H9 (cell line): Measurements from ENCODE around the gene B3GAT3. TPM values are rescaled to one million over a fixed set of nuclear protein-coding genes. Genes with fewer than 3 reads are reported as not detected.
A peak's percentile ranks its signal among the peaks of the same experiment; 100 is the strongest.

Experiments used
- DNase-seq: peaks from one replicate; pipeline ENCODE4 v3.0.0-alpha.2; 2017
- H2AFZ ChIP-seq: one replicate; pipeline ENCODE4 v1.6.1; 2013; ENCODE audit warnings: mild to moderate bottlenecking, low read length, control low read depth, moderate library complexity
- H2AK5ac ChIP-seq: 2 replicates; pipeline ENCODE4 v1.6.1; 2013; ENCODE audit warnings: low read length, control low read depth, mixed read lengths; ENCODE audit not compliant: insufficient read length
- H2BK120ac ChIP-seq: one replicate; pipeline ENCODE4 v1.6.1; 2013; ENCODE audit warnings: low read depth, mild to moderate bottlenecking, low read length, control low read depth, inconsistent platforms; ENCODE audit not compliant: poor library complexity, severe bottlenecking
- H2BK12ac ChIP-seq: 2 replicates; pipeline ENCODE4 v1.6.1; 2013; ENCODE audit warnings: low read length, control low read depth, mixed read lengths, low read depth; ENCODE audit not compliant: insufficient read length
- H2BK15ac ChIP-seq: 2 replicates; pipeline ENCODE4 v1.6.1; 2013; ENCODE audit warnings: low read depth, low read length, control low read depth
- H2BK20ac ChIP-seq: one replicate; pipeline ENCODE4 v1.6.1; 2013; ENCODE audit warnings: low read depth, mild to moderate bottlenecking, low read length, control low read depth, inconsistent platforms; ENCODE audit not compliant: poor library complexity, severe bottlenecking
- H2BK5ac ChIP-seq: 2 replicates; pipeline ENCODE4 v1.6.1; 2013; ENCODE audit warnings: low read length, control low read depth, mixed read lengths; ENCODE audit not compliant: insufficient read length
- H3K14ac ChIP-seq: 2 replicates; pipeline ENCODE4 v1.6.1; 2013; ENCODE audit warnings: low read length, control low read depth; ENCODE audit not compliant: insufficient read depth
- H3K18ac ChIP-seq: 2 replicates; pipeline ENCODE4 v1.6.1; 2013; ENCODE audit warnings: low read depth, mild to moderate bottlenecking, mixed read lengths, low read length, control low read depth; ENCODE audit not compliant: insufficient read length
- H3K23ac ChIP-seq: 2 replicates; pipeline ENCODE4 v1.6.1; 2013; ENCODE audit warnings: low read length, control low read depth, mixed read lengths, low read depth; ENCODE audit not compliant: insufficient read length
- H3K23me2 ChIP-seq: 2 replicates; pipeline ENCODE4 v1.6.1; 2013; ENCODE audit warnings: low read depth, mild to moderate bottlenecking, mixed read lengths, low read length, control low read depth; ENCODE audit not compliant: insufficient read length, poor library complexity, severe bottlenecking
- H3K27ac ChIP-seq: 2 replicates; pipeline ENCODE4 v1.5.1; 2013; ENCODE audit warnings: low read length, control low read depth, mixed read lengths, low read depth; ENCODE audit not compliant: insufficient read length
- H3K27me3 ChIP-seq: 2 replicates; pipeline ENCODE4 v1.6.1; 2013; ENCODE audit warnings: low read length, control low read depth, inconsistent platforms; ENCODE audit not compliant: insufficient read depth
- H3K4ac ChIP-seq: 2 replicates; pipeline ENCODE4 v1.6.1; 2013; ENCODE audit warnings: low read depth, mild to moderate bottlenecking, control low read depth, inconsistent platforms, low read length, moderate library complexity
- H3K4me1 ChIP-seq: 2 replicates; pipeline ENCODE4 v1.6.1; 2013; ENCODE audit warnings: low read length, control low read depth, inconsistent platforms; ENCODE audit not compliant: insufficient read depth
- H3K4me2 ChIP-seq: 2 replicates; pipeline ENCODE4 v1.6.1; 2013; ENCODE audit warnings: low read length, control low read depth, mixed read lengths; ENCODE audit not compliant: insufficient read length, insufficient read depth
- H3K56ac ChIP-seq: 2 replicates; pipeline ENCODE4 v1.6.1; 2013; ENCODE audit warnings: low read depth, mild to moderate bottlenecking, mixed read lengths, low read length, control low read depth; ENCODE audit not compliant: insufficient read length
- H3K79me1 ChIP-seq: 2 replicates; pipeline ENCODE4 v1.6.1; 2013; ENCODE audit warnings: low read depth, mild to moderate bottlenecking, moderate library complexity, low read length, control low read depth, inconsistent platforms; ENCODE audit not compliant: insufficient read depth, poor library complexity, severe bottlenecking
- H3K79me2 ChIP-seq: 2 replicates; pipeline ENCODE4 v1.6.1; 2013; ENCODE audit warnings: low read length, control low read depth, inconsistent platforms; ENCODE audit not compliant: insufficient read depth
- H3K9ac ChIP-seq: 2 replicates; pipeline ENCODE4 v1.6.1; 2013; ENCODE audit warnings: low read length, control low read depth, mixed read lengths; ENCODE audit not compliant: insufficient read length; ENCODE audit errors: extremely low read depth
- H3K9me3 ChIP-seq: one replicate; pipeline ENCODE4 v1.6.1; 2013; ENCODE audit warnings: low read depth, low read length, inconsistent platforms; ENCODE audit not compliant: control insufficient read depth
- H3T11ph ChIP-seq: one replicate; pipeline ENCODE4 v1.6.1; 2013; ENCODE audit warnings: mild to moderate bottlenecking, low read length, control low read depth, inconsistent platforms
- H4K20me1 ChIP-seq: one replicate; pipeline ENCODE4 v1.6.1; 2013; ENCODE audit not compliant: control insufficient read depth, insufficient read length, insufficient read depth
- H4K5ac ChIP-seq: 2 replicates; pipeline ENCODE4 v1.6.1; 2013; ENCODE audit warnings: low read depth, mild to moderate bottlenecking, mixed read lengths, low read length, control low read depth; ENCODE audit not compliant: insufficient read length
- H4K8ac ChIP-seq: replicated peaks from 2 replicates; pipeline ENCODE4 v1.6.1; 2013; ENCODE audit warnings: low read length, control low read depth, mixed read lengths, low read depth; ENCODE audit not compliant: insufficient read length
- H4K91ac ChIP-seq: 2 replicates; pipeline ENCODE4 v1.6.1; 2013; ENCODE audit warnings: low read depth, mild to moderate bottlenecking, moderate library complexity, mixed read lengths, low read length, control low read depth; ENCODE audit not compliant: insufficient read length
- H3K27ac Mint-ChIP-seq, 3 experiments: 2 replicates in 2 of 3; 3 replicates in 1 of 3; pipeline ENCODE4 v1.8.0; 2020 to 2021; ENCODE audit warnings: mixed read lengths in 3 of 3, mild to moderate bottlenecking in 1 of 3, moderate library complexity in 1 of 3
- H3K27me3 Mint-ChIP-seq: 2 replicates; pipeline ENCODE4 v1.8.0; 2021; ENCODE audit warnings: low read depth, mild to moderate bottlenecking, moderate library complexity, mixed read lengths
- H3K36me3 Mint-ChIP-seq, 3 experiments: 2 replicates in 2 of 3; 3 replicates in 1 of 3; pipeline ENCODE4 v1.8.0; 2020 to 2021; ENCODE audit warnings: low read depth in 3 of 3, mixed read lengths in 3 of 3; ENCODE audit not compliant: insufficient read depth in 1 of 3
- H3K4me1 Mint-ChIP-seq, 2 experiments: 2 replicates each; pipeline ENCODE4 v1.8.0; 2020; ENCODE audit warnings: mixed read lengths in 2 of 2
- H3K4me3 Mint-ChIP-seq, 2 experiments: 2 replicates in 1 of 2; 3 replicates in 1 of 2; pipeline ENCODE4 v1.8.0; 2020 to 2021; ENCODE audit warnings: mild to moderate bottlenecking in 2 of 2, mixed read lengths in 2 of 2, moderate library complexity in 1 of 2
- H3K9me3 Mint-ChIP-seq, 2 experiments: 2 replicates in 1 of 2; 3 replicates in 1 of 2; pipeline ENCODE4 v1.8.0; 2020; ENCODE audit warnings: mild to moderate bottlenecking in 2 of 2, mixed read lengths in 2 of 2, moderate library complexity in 1 of 2
- WGBS: extraction: QIAGEN DNeasy Blood & Tissue Kit; methylation state at CpG from one replicate; pipeline ENCODE4 v1.1.7; 2013; ENCODE audit warnings: missing lambda C conversion rate, low lambda C conversion rate, mixed read lengths; ENCODE audit not compliant: insufficient read length; ENCODE audit errors: extremely low coverage; 5-methylcytosine and 5-hydroxymethylcytosine counted together
- total RNA-seq: library from RNA; stranded (reverse); gene quantifications from 2 replicates; pipeline ENCODE4 v1.2.1, GENCODE V29; 2021
- TF ChIP-seq, protein P1 (sequence below): fragments of 200-600 bp; sonication (generic); conservative IDR thresholded peaks from 3 replicates; pipeline ENCODE4 v1.8.0; 2021; ENCODE audit warnings: antibody characterized with exemption, mild to moderate bottlenecking

B3GAT3 gene
- total RNA-seq, 1 experiment from 2014 or later = 30.8 TPM

DNA sequence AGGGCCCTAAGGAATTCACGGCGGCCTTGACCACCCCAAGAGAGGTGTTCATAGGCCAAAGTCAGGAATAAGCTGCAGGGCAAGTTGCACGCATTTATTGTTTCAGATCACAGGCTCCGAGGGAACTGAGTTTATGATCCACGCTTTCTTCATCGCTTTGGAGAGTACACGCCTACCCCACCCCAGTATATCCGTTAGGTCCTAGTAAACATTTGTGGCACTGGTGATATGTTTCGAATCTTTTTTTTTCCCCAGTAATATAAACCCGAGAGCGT is 23.8 kb upstream of the B3GAT3 start:
- Histone ChIP-seq H2BK20ac (no peak overlapping the region), H3K4me2 (peak overlapping the region; percentile 74), H4K91ac (no peak overlapping the region), H3K79me1 (no peaks in the 10 kb centered on the region), H4K8ac (no peak overlapping the region), H4K20me1 (no peaks in the 10 kb centered on the region), H3T11ph (no peak overlapping the region), H2BK5ac (no peak overlapping the region), H3K4ac (no peak overlapping the region), H3K27ac (no peak overlapping the region), H3K9ac (peak overlapping the region; percentile 86), H2BK12ac (no peak overlapping the region), H2AK5ac (no peak overlapping the region), H3K9me3 (no peaks in the 10 kb centered on the region), H2AFZ (no peak overlapping the region), H3K56ac (no peak overlapping the region), H3K23me2 (peaks cover 5% of the 10 kb centered on the region), H3K79me2 (peaks cover 10% of the 10 kb centered on the region; the same call in 1 of the 2 replicates), H2BK15ac (no peak overlapping the region), H3K4me1 (peaks cover 3% of the 10 kb centered on the region; the same call in 1 of the 2 replicates), H3K27me3 (no peaks in the 10 kb centered on the region), H3K14ac (no peak overlapping the region), H2BK120ac (no peak overlapping the region), H3K18ac (no peak overlapping the region), H3K23ac (no peak overlapping the region), H4K5ac (no peak overlapping the region)
- no peaks in the 10 kb centered on the region for H3K27me3 Mint-ChIP-seq
- H3K36me3 Mint-ChIP-seq = peaks cover 14 to 47% (median 32%) of the 10 kb centered on the region in 3 experiments
- no CpG with 5 or more reads among the region's 11 CpGs for WGBS
- H3K4me1 Mint-ChIP-seq = peaks cover 7 to 9% of the 10 kb centered on the region in 2 experiments
- H3K27ac Mint-ChIP-seq = peak overlapping the region; percentile 84 to 98 (median 98)
- peak overlapping the region; percentile 98 to 100 for H3K4me3 Mint-ChIP-seq
- H3K9me3 Mint-ChIP-seq = no peaks in the 10 kb centered on the region
- TF ChIP-seq, protein P1, sequence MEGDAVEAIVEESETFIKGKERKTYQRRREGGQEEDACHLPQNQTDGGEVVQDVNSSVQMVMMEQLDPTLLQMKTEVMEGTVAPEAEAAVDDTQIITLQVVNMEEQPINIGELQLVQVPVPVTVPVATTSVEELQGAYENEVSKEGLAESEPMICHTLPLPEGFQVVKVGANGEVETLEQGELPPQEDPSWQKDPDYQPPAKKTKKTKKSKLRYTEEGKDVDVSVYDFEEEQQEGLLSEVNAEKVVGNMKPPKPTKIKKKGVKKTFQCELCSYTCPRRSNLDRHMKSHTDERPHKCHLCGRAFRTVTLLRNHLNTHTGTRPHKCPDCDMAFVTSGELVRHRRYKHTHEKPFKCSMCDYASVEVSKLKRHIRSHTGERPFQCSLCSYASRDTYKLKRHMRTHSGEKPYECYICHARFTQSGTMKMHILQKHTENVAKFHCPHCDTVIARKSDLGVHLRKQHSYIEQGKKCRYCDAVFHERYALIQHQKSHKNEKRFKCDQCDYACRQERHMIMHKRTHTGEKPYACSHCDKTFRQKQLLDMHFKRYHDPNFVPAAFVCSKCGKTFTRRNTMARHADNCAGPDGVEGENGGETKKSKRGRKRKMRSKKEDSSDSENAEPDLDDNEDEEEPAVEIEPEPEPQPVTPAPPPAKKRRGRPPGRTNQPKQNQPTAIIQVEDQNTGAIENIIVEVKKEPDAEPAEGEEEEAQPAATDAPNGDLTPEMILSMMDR = no peak
- DNase-seq = no peak
